Measurements from ENCODE around the gene PTBP2.

Gene PTBP2

GRCh38 chr1:96721416-96722160, at the start of gene PTBP2:
PTBP2 (plus strand) TSS chr1:96721784; CDS start chr1:96721865, 81 bp downstream.
- peak; percentile 82 for DNase-seq

GRCh38 chr1:96674915-96675314, 46.7 kb upstream of the PTBP2 start:
- DNase-seq: no peak

GRCh38 chr1:96682056-96682455, 39.5 kb upstream of the PTBP2 start:
- DNase-seq: no peak

GRCh38 chr1:96683931-96684330, 37.7 kb upstream of the PTBP2 start:
- no peak for DNase-seq

GRCh38 chr1:96684744-96685143, 36.8 kb upstream of the PTBP2 start:
- DNase-seq: no peak

GRCh38 chr1:96688767-96689166, 32.8 kb upstream of the PTBP2 start:
- no peak for DNase-seq

GRCh38 chr1:96695954-96696353, 25.6 kb upstream of the PTBP2 start:
- DNase-seq: no peak

- DNase-seq: no peak
These were observed 23.1 kb upstream of the PTBP2 start for GRCh38 chr1:96698342-96698983.

- peak; percentile 44 for DNase-seq
These were observed 18.4 kb upstream of the PTBP2 start for GRCh38 chr1:96703186-96703585.

GRCh38 chr1:96707023-96707422, 14.6 kb upstream of the PTBP2 start:
- DNase-seq: no peak

GRCh38 chr1:96708482-96708881, 13.1 kb upstream of the PTBP2 start:
- DNase-seq: no peak

- peak; percentile 68 for DNase-seq
These were observed 10.7 kb upstream of the PTBP2 start for GRCh38 chr1:96710708-96711477.

- DNase-seq: no peak
These were observed 7.9 kb upstream of the PTBP2 start for GRCh38 chr1:96713649-96714048.

- DNase-seq: no peak
These were observed 6.7 kb upstream of the PTBP2 start for GRCh38 chr1:96714881-96715280.

GRCh38 chr1:96715482-96715881, 6.1 kb upstream of the PTBP2 start:
- no peak for DNase-seq

- peak; percentile 26 for DNase-seq
These were observed 550 bp upstream of the PTBP2 start for GRCh38 chr1:96721053-96721415.

- peak; percentile 26 for DNase-seq
These were observed 758 bp downstream of the PTBP2 start for GRCh38 chr1:96722161-96722922.

- no peak for DNase-seq
These were observed 1.4 kb downstream of the PTBP2 start for GRCh38 chr1:96722958-96723357.

GRCh38 chr1:96723377-96723776, 1.8 kb downstream of the PTBP2 start:
- no peak for DNase-seq

GRCh38 chr1:96723936-96724335, 2.4 kb downstream of the PTBP2 start:
- DNase-seq: no peak

- no peak for DNase-seq
These were observed 6.3 kb downstream of the PTBP2 start for GRCh38 chr1:96727860-96728259.

GRCh38 chr1:96730574-96731298, 9.2 kb downstream of the PTBP2 start:
- DNase-seq: no peak
